Right renal pelvis (tissue), 4 donors: ENCODE measurements around the gene MSX1. TPM values are rescaled to one million over a fixed set of nuclear protein-coding genes. Genes with fewer than 3 reads are reported as not detected.

Experiments used
- DNase-seq, 4 donors: peaks; one replicate each; pipeline ENCODE4 v3.0.0-alpha.2; 2013; ENCODE audit warnings: low read depth in 4 of 4, low spot score in 3 of 4, missing footprints in 1 of 4
- polyA plus RNA-seq, 4 donors: library from polyadenylated mRNA; unstranded; fragments of 120-200 nt; gene quantifications; one replicate each; pipeline ENCODE4 v1.2.1, GENCODE V29; 2013; ENCODE audit not compliant: insufficient read length in 4 of 4

Gene MSX1
- polyA plus RNA-seq, 4 donors = 0.79 to 1.1 (median 0.98) TPM

DNA sequence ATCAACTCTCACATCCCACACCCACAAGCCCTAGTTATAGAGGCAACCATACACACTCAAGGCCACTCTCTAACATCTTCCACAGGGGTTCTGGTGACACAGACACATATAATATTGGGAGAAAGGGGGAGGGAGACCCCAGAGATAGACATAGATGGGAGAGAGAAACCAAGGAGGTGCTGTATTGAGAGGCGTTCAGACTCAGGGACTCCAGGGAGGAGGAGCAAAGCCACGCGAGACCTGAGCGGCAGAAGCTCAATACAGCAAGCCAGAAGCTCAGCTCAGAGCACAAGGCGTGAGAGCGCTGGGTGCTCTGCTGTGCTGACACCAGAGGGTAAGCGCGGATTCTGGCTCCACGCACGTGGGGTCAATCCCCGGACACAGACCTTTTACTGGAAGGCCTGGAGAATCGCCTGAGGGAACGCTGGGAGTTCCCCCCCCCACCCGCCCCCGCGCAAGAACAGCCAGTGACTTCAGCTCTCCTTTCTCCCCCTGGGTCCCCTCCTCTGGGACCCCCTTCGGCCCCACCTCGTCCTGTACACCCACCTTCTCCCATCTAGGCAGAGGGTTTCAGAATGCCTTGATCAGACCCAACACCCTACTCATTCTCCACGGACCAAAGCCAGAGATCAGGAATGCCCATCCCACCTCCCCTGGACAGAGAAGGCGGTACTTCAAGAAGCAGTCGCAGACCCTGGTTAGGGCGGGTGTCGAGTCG is 8.7 kb downstream of the MSX1 start:
- DNase-seq = no peak

DNA sequence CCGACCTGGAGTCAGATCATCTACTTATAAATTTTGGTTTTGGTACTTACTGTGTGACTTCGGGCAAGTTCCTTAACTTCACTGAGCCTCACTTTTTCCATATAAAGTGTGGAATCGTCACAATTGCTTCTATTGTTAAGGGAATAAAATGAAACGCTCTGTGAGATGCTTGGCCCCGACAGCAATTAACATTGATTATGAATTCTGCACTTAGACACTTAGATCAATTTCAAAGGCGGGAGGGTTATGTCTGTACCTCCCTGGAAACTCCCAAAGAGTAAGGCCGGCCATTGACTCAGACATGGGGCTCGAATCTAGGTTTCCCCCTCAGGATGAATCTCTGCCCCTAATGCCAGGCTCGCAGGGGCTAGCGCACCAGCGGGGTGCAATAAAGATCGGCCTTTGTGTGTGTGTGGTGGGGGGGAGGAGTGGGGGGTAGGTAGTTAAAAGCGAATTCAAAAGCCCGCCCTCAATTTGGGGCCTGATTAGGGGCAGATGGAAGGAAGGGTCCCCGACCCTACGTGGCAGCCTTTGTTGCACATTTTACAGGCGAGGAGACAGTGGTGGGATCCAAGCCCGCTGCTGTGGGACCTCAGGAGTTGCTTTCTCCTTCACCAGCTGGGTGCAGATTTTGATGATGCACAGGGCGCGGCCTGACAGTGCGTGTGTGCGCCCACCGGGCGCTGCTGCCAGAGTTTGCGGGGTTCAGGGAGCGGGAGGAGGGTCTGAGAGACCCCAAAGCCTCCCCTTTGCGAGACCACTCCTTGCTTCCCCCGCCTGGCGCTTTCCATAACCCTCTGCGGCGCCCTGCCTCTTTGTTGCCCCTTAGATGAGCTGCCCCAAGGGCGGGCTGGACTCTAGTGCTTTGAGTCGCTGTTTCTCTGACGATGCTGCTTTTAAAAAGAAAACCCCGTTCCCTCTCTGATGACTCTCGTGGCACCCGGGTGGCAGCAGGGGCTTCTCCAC is 9.6 kb downstream of the MSX1 start:
- no peak for DNase-seq

DNA sequence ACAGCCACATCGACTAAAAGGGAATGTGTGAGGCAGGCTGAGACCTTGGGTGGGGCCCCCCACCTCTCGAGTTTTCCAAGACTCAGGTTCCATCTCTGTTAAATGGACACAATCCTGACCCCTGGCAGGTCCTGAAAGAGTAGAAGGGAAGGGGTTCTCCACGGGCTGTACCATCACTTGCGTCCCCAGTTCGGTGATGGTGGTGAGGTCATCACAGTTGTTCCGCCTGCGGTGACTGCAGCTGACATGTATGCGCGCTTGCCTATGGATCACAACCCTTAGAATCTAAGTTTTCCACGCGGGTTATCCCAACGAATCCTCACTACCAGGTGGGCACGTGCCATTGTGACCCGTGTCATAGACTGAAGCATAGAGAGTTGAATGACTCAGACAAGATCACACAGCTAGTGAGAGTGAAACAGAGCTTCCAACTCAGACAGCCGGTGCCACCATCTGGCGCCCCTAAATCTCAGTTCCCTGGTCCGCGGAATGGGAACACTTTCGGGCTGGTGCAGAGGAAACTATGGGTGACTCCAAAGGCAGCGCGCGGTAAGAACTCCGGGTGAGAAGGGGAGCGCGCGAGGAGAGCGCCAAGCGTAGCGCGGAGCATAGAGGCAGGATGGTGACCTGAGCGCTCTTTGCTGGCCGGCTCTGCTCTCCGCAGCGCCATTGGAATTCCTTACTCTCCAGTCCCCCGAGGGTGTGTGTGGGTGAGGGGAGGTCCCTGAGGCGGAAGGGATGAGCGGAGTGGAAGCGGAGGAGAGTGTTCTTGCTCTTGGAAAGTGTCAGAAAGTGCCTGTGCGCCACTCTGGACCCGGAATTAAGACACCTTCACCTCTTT is 10.5 kb downstream of the MSX1 start:
- no peak for DNase-seq

DNA sequence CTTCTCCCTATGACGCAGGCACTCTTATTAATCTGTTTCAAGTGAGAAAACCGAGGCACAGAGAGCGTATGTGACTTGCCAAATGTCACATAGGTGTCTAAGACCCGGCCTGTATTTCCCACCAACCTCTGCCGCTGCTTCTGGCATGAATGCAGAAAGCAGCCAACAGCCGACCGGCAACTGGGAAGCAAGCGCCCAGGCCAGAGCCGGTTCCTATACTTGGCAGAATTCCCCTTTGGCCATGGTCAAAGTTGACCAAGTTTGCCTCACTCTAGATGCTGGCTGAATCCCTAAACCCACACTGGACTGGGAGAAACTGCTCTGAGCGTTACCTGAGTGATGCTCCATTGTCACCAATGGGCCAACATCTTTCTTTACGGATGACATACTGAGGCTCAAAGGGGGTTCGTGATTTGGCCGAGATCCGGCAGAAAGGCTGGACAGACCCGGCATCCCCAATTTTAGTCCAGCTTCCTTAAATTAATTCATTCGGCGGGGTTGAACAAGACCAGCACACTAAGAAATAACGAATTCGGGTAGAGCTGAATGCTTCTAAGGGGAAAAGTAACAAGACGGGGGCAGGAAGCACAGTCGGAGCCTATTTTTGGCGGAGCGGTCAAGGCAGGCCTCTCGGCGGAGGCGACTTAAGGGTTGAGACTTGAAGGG is 11.2 kb downstream of the MSX1 start:
- DNase-seq = no peak

DNA sequence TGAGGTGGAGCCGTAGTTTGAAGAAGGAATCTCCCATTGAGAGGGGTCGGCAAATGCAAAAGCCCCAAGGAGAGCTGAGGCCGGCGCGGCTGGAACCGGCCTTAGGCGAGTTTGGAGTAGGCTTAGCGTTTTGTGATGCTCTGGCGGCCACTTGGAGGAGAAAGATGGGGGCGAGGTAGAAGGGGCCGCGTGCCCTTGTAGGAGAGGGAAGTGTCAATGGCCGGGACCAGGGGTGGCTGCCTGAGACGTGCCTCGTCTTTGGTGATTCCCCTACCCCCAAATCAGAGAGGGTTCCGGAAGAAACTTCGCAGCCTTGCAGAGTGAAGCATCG is 11.7 kb downstream of the MSX1 start:
- no peak for DNase-seq

DNA sequence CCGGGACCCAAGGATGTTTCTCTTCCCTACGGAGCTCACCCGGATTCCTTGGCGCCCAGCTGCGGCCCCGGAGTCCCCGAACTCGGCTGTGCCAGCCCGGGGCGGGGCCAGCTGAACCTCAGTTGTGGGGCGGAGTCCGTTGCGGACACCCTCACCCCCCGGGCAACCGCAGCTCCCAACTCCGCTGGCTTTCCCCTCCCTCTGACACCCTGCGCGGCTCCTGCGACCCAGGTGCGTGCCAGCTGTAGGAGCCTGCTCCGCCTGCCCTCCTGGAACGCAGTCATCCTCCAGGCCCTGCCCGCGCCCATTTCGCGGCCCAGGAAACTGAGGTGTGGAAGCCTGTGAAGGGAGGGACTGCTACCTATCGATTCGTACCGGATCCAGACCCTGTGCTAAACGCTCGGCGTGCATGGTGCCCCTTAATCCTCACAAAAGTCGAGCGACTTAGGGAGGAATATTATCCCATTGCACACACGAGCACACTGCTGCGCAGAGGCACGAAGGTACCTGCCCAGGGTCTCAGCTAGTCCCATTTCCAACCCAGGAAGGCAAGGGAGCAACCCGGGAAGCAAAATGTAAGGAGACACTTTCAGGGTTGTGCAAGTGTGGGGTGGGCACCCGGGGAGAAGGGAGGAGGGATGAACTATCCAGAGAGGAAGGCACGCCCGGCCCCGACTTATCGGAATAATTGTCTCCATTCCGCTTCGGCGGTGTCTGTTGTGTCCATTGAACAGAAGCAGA is 12.3 kb downstream of the MSX1 start:
- no peak for DNase-seq

DNA sequence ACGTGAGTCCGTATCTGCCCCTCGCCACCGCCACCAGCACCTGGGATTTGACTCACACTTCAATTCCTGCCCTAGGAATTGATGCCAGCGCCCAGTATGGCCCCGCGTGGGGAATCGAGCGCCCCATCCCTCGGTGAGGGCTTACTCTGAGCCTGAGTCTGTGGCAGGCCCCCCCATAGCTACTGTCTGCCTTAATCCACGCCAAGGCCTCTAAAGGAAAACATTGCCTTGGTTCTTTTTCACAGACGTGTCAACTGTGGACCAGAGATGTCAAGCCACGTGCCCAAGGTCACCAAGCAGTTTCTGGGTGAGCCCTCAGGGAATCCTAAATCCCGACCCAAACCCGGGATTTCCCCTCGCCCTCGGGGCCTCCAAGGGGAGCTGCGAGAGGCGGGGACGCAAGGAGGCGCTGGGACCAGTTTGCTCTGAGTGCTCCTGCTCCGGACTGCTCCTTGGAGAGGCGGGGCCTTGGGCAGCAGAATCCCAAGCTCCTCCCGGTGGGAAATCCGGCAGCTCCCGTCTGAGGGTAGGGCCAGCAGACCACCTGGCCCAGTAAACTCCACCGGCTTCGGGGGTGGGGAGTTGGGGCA is 12.9 kb downstream of the MSX1 start:
- DNase-seq = no peak

DNA sequence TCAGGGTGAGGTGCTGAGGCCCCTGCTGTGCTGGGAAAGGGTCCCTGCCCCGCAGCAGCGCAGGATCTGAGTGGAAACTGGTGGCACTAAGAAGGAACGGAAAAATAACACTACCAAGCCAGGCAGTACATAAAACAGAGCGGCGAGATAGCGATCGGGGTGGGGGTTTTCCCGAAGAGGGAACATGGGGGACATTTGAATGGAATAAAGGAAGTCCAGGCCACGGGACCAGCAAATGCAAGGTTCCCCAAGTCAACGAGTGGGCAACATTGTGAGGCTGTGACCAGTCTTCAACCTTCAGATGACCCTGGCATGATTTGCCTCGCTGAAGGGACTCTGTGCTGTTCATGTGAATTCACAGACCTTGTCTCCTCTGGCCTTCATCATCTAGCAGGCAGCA is 13.7 kb downstream of the MSX1 start:
- DNase-seq = no peak

DNA sequence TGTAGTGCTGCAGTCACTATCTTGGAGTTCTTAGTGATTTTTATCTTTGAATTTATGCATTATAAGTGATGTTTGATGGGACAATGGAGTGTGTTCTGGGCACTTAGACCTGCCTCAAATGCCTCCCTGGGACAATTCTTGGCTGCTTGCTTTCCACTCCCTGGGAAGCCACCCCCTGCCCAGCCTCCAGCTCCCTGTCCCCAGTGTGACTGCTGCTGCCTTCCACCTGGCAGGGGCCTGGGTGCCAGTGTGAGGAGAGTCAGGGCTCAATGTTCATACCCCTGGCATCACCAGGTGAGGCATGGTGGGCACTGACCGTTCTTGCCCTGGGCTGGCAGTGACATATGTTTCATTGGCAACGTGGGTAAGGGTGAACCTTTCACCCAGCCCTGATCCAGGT is 14.8 kb downstream of the MSX1 start:
- no peak for DNase-seq

DNA sequence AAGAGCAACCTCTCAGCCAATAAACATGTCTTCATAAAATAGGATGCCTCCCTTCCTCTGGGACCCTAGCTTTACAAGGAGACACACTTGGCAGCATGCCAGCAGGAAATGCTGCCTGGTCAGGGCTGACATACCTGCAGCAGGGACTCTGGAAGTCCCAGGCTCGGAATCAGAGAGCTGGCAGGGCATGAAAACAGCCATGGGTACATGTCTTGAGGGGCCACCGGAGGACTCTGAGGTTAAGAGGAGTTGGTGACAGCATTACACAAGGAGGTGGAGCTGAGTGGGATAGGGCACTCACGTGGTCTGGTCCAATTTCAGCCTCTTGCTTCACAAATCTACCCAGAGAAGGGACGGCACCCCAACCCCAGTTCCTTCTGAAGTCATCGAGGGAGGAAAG is 15.7 kb downstream of the MSX1 start:
- no peak for DNase-seq

DNA sequence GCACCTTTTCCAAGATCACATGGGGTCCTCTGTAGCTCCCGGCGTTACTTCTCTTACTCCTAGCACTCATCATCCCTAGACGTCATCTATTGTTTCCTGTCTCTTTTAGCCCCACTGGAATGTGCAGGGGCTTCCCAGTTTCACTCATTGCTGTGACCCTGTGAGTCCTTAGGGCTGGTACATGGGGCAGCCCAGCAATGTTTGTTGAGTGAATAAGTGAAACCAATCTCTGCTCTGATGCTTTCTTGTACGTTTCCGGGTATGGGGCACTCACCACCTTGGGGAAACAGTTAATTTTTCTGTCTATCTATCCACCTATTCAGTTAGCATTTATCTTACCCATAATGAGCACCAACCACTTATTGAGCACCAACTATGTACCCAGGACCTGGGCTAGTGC is 16.1 kb downstream of the MSX1 start:
- no peak for DNase-seq

DNA sequence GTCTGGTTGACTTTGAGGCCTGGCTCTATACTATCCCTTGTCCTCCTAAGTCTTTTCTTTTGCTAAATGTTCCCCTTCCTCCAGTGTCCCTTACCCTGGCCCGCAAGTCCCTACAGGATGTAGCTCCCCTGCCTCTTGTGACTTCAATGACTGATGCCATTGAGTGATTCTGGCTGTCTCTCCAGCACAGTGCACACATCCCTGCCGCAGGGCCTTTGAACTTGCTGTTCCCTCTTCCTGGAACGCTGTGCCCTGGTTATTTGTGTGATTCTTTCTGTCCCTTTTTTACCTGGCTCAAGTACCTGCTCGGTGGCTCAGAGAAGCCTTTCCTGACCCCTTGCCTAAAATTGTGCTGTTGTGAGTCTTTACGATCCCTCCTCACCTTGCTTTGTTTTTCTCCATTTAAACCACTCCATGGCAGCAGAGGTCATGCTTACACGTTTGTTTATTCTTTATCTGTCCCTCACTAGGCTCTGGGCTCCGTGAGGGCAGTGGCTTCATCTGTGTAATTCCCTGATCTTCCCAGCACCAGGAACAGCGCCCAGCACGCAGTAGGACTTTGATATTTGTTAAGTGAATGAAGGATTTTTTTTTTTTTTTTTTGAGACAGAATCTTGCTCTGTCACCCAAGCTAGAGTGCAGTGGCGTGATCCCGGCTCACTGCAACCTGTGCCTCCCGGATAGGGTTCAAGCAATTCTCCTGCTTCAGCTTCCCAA is 17.6 kb downstream of the MSX1 start:
- DNase-seq = no peak

DNA sequence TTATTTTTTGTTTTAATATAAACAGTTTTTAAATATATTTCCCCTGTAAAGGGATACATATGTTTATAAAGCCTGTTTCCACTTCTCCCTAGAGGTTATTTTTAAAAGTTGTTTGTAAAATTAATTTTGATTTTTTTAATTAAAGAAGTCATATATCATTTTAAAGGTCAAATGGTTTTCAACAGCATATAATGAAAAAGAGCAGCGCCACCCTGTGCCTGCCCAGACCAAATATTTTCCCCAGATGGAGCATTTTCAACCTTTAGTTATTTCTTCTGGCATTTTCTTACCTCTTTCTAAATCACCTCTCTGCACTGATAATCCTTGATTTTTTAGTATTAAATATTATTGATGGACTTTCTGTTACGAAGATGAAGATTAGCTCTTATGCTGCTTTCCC is 21.0 kb downstream of the MSX1 start:
- DNase-seq = no peak

DNA sequence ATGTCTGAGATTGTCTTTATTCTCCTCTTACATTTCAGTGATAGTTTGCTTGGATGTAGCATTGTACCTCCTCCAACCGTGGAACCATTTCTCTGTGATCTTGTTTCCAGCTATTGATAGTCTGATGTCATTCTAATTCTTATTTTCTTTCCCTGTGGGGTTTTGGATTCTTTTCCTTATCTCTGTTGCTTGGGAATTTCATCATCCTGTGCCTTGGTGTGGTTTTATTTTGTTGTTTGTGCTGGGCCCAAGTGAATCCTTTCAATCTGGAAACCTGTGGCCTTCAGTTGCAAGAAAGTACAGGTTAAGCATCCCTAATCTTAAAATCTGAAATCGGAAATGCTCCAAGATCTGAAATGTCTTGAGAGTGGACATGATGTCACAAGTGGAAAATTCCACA is 22.0 kb downstream of the MSX1 start:
- no peak for DNase-seq

DNA sequence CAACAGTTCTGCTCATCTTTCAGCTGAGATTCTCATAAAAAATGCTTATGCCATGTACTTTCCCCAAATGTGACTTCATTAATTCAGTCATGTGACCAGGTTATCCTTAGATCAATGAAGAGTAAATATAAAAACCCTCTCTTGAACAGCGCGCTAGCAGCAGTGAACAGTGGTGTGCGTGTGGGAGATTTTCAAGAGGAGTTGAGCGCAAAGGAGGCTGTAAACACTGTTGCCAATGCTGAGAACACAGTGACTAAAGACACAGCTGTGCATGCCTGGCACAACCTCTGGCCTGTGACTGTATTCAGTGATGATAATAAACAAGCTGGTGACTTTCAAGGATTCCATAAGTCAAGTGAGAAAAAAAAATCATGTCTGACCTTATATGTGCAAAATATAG is 25.1 kb downstream of the MSX1 start:
- DNase-seq = no peak

DNA sequence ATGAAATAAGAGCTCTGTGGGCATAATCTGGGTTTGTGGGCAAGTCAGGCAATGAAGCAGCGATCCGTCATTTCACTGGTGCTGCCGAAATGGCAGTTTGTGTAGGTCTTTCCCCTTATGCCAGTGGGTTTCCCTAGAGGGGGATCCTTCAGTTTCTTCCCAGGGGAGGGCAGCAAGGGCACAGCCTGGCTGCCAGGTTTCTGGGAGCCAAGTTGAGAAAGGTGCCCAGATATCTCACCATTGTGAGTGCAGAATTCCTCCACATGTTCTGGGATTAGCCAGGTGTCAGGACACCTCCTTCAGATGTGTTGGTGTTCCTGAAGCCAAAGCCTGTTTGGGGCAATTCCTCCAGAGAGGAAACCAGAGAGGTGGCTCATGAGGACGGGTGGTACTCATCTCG is 28.0 kb downstream of the MSX1 start:
- DNase-seq = no peak

DNA sequence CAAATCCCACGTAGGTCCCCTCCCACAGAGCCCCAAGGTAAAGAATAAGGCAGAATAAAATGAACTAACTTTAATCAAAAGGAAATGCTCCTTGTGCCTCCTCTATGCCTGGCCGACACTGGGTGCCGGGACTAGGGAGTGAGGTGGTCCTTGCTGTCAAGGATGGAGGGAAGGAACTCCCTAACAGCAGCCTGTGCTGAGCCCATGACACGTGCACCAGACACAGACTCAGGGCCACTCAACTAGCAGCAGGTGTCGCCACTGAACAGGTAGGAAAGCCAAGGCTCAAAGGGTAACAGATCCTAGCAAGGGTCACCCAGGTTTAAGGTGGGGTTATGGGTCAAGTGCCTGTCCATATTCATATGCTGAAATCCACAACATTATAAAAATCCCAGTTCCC is 29.2 kb downstream of the MSX1 start:
- DNase-seq = no peak

DNA sequence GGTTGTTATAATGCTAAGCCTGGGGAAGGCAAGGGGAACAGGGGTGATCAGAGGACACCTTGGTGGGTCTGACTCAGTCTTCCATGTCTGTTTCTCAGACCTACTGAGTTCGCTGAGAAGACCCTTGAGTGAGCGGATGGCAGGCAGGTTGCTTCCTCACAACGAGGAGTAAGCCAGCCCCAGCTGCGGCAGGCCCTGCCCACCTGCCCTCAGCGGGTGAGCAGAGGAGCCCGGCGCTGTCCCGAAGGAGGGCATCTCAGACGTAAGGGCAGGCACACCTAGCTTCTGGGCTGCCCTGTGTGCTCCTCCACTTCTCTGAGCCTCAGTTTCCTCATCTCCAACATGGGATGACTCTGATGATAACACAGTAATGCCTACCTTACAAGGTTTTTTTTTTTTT is 30.3 kb downstream of the MSX1 start:
- DNase-seq = no peak
